Skeletal muscle satellite cell (primary cell): Measurements from ENCODE around the gene SH3RF1.

Experiments
- H3K27me3 ChIP-seq: 2 replicates; pipeline ENCODE4 v1.7.0; 2013; ENCODE audit warnings: low read length; ENCODE audit not compliant: control insufficient read depth, insufficient read depth
- H3K36me3 ChIP-seq: 2 replicates; pipeline ENCODE4 v1.7.0; 2013; ENCODE audit warnings: mild to moderate bottlenecking, control low read depth, low read length; ENCODE audit not compliant: insufficient read depth
- H3K4me1 ChIP-seq: 2 replicates; pipeline ENCODE4 v1.7.0; 2013; ENCODE audit warnings: low read length; ENCODE audit not compliant: control insufficient read depth, insufficient read depth
- H3K4me2 ChIP-seq: 2 replicates; pipeline ENCODE4 v1.7.0; 2013; ENCODE audit warnings: mild to moderate bottlenecking, low read length
- H3K4me3 ChIP-seq: 2 replicates; pipeline ENCODE4 v1.7.0; 2013; ENCODE audit warnings: low read length
- H3K9ac ChIP-seq: 2 replicates; pipeline ENCODE4 v1.7.0; 2013; ENCODE audit warnings: mild to moderate bottlenecking, low read depth, low read length, moderate library complexity
- H3K9me3 ChIP-seq: replicated peaks from 2 replicates; pipeline ENCODE4 v1.7.0; 2013; ENCODE audit warnings: mild to moderate bottlenecking, control low read depth, low read length

Gene SH3RF1

GRCh38 chr4:169103966-169104412 lies 166.8 kb downstream of the SH3RF1 start:
- no peak overlapping the region for H3K4me3 ChIP-seq

GRCh38 chr4:169102026-169102425 lies 168.7 kb downstream of the SH3RF1 start:
- Histone ChIP-seq H3K36me3 (peaks cover 55% of the 10 kb centered on the region), H3K4me2 (no peak overlapping the region), H3K4me1 (peaks cover 26% of the 10 kb centered on the region), H3K9me3 (no peaks in the 10 kb centered on the region), H3K27me3 (no peaks in the 10 kb centered on the region), H3K4me3 (no peak overlapping the region), H3K9ac (no peak overlapping the region)

More at GRCh38 chr4:169103966-169104412, 166.8 kb downstream of the SH3RF1 start:
- H3K4me2 ChIP-seq = no peak overlapping the region
- no peak overlapping the region for H3K9ac ChIP-seq
- peaks cover 56% of the 10 kb centered on the region for H3K36me3 ChIP-seq
- H3K9me3 ChIP-seq = no peaks in the 10 kb centered on the region
- H3K4me1 ChIP-seq = peaks cover 21% of the 10 kb centered on the region
- no peaks in the 10 kb centered on the region for H3K27me3 ChIP-seq

- peaks cover 58% of the 10 kb centered on the region for H3K36me3 ChIP-seq
- H3K9ac ChIP-seq = no peak overlapping the region
- no peak overlapping the region for H3K4me2 ChIP-seq
- H3K4me1 ChIP-seq = peaks cover 26% of the 10 kb centered on the region
- no peaks in the 10 kb centered on the region for H3K27me3 ChIP-seq
- H3K4me3 ChIP-seq = no peak overlapping the region
- no peaks in the 10 kb centered on the region for H3K9me3 ChIP-seq
Observed at GRCh38 chr4:169100670-169101101, 170.1 kb downstream of the SH3RF1 start.

GRCh38 chr4:169099771-169100180 lies 171.0 kb downstream of the SH3RF1 start:
- Histone ChIP-seq H3K4me1 (peaks cover 26% of the 10 kb centered on the region), H3K4me3 (no peak overlapping the region), H3K9me3 (no peaks in the 10 kb centered on the region), H3K9ac (no peak overlapping the region), H3K36me3 (peaks cover 58% of the 10 kb centered on the region), H3K4me2 (no peak overlapping the region), H3K27me3 (no peaks in the 10 kb centered on the region)

GRCh38 chr4:169098969-169099690 lies 171.6 kb downstream of the SH3RF1 start:
- H3K9me3 ChIP-seq = no peaks in the 10 kb centered on the region
- no peaks in the 10 kb centered on the region for H3K27me3 ChIP-seq
- H3K9ac ChIP-seq = no peak overlapping the region
- H3K4me2 ChIP-seq = no peak overlapping the region
- H3K4me3 ChIP-seq = no peak overlapping the region
- peaks cover 59% of the 10 kb centered on the region for H3K36me3 ChIP-seq
- H3K4me1 ChIP-seq = peaks cover 24% of the 10 kb centered on the region

- Histone ChIP-seq H3K4me3 (no peak overlapping the region), H3K9ac (no peak overlapping the region), H3K36me3 (peaks cover 62% of the 10 kb centered on the region), H3K27me3 (no peaks in the 10 kb centered on the region), H3K9me3 (no peaks in the 10 kb centered on the region), H3K4me2 (no peak overlapping the region), H3K4me1 (peaks cover 20% of the 10 kb centered on the region)
Observed at GRCh38 chr4:169098532-169098931, 172.2 kb downstream of the SH3RF1 start.

- Histone ChIP-seq H3K9me3 (no peaks in the 10 kb centered on the region), H3K4me3 (no peak overlapping the region), H3K4me2 (no peak overlapping the region), H3K4me1 (peaks cover 20% of the 10 kb centered on the region), H3K36me3 (peaks cover 63% of the 10 kb centered on the region), H3K27me3 (no peaks in the 10 kb centered on the region), H3K9ac (no peak overlapping the region)
Observed at GRCh38 chr4:169098054-169098497, 172.7 kb downstream of the SH3RF1 start.

- Histone ChIP-seq H3K4me2 (no peak overlapping the region), H3K4me1 (peaks cover 20% of the 10 kb centered on the region), H3K9me3 (no peaks in the 10 kb centered on the region), H3K27me3 (no peaks in the 10 kb centered on the region), H3K9ac (no peak overlapping the region), H3K4me3 (no peak overlapping the region), H3K36me3 (peaks cover 70% of the 10 kb centered on the region)
Observed at GRCh38 chr4:169096221-169096620, 174.5 kb downstream of the SH3RF1 start.

- Histone ChIP-seq H3K4me1 (peaks cover 12% of the 10 kb centered on the region), H3K9me3 (no peaks in the 10 kb centered on the region), H3K4me2 (no peak overlapping the region), H3K9ac (no peak overlapping the region), H3K4me3 (no peak overlapping the region), H3K27me3 (no peaks in the 10 kb centered on the region), H3K36me3 (peaks cover 68% of the 10 kb centered on the region)
Observed at GRCh38 chr4:169094656-169095231, 176.0 kb downstream of the SH3RF1 start.

GRCh38 chr4:169092889-169093522 lies 177.8 kb downstream of the SH3RF1 start:
- no peaks in the 10 kb centered on the region for H3K9me3 ChIP-seq
- peaks cover 69% of the 10 kb centered on the region for H3K36me3 ChIP-seq
- H3K27me3 ChIP-seq = no peaks in the 10 kb centered on the region
- no peak overlapping the region for H3K4me3 ChIP-seq
- H3K4me1 ChIP-seq = no peaks in the 10 kb centered on the region
- H3K9ac ChIP-seq = no peak overlapping the region
- no peak overlapping the region for H3K4me2 ChIP-seq

- Histone ChIP-seq H3K9me3 (no peaks in the 10 kb centered on the region), H3K36me3 (peaks cover 55% of the 10 kb centered on the region), H3K9ac (no peak overlapping the region), H3K27me3 (no peaks in the 10 kb centered on the region), H3K4me2 (no peak overlapping the region), H3K4me1 (no peaks in the 10 kb centered on the region), H3K4me3 (no peak overlapping the region)
Observed at GRCh38 chr4:169090484-169091215, 180.1 kb downstream of the SH3RF1 start.
